Neural progenitor cell (in vitro differentiated cells): ENCODE results near the gene PACRGL. TPM values are rescaled to one million over a fixed set of nuclear protein-coding genes. Genes with fewer than 3 reads are reported as not detected.

ENCODE experiments used
- DNase-seq: peaks from one replicate; pipeline ENCODE4 v3.0.0-alpha.2; 2016; ENCODE audit warnings: low spot score
- H2AFZ ChIP-seq: fragments of 200-600 bp; sonication (generic); replicated peaks from 2 replicates; pipeline ENCODE4 v1.6.1; 2016; ENCODE audit warnings: antibody characterized with exemption
- H3F3A ChIP-seq: fragments of 200-600 bp; sonication (generic); 2 replicates; pipeline ENCODE4 v1.6.1; 2016; ENCODE audit warnings: antibody characterized with exemption, low read depth
- H3K27ac ChIP-seq: fragments of 200-600 bp; sonication (generic); 2 replicates; pipeline ENCODE4 v1.5.1; 2016; ENCODE audit warnings: mild to moderate bottlenecking
- H3K27me3 ChIP-seq: fragments of 200-600 bp; sonication (generic); 2 replicates; pipeline ENCODE4 v1.6.1; 2016; ENCODE audit warnings: mild to moderate bottlenecking, moderate library complexity
- H3K36me3 ChIP-seq: fragments of 200-600 bp; sonication (generic); 2 replicates; pipeline ENCODE4 v1.5.1; 2016
- H3K4me1 ChIP-seq: fragments of 200-600 bp; sonication (generic); 2 replicates; pipeline ENCODE4 v1.6.1; 2016; ENCODE audit warnings: mixed run types
- H3K4me2 ChIP-seq: fragments of 200-600 bp; sonication (generic); 2 replicates; pipeline ENCODE4 v1.6.1; 2016
- H3K4me3 ChIP-seq: fragments of 200-600 bp; sonication (generic); 2 replicates; pipeline ENCODE4 v1.5.1; 2016
- H3K79me2 ChIP-seq: fragments of 200-600 bp; sonication (generic); 2 replicates; pipeline ENCODE4 v1.6.1; 2016; ENCODE audit warnings: low read depth
- H3K9ac ChIP-seq: fragments of 200-600 bp; sonication (generic); 2 replicates; pipeline ENCODE4 v1.6.1; 2016
- H3K9me3 ChIP-seq: fragments of 200-600 bp; sonication (generic); 2 replicates; pipeline ENCODE4 v1.5.1; 2016; ENCODE audit warnings: low read depth
- H4K20me1 ChIP-seq: fragments of 200-600 bp; sonication (generic); 2 replicates; pipeline ENCODE4 v1.6.1; 2016; ENCODE audit warnings: low read depth
- H3K27ac Mint-ChIP-seq: 3 replicates; pipeline ENCODE4 v1.8.0; 2021; ENCODE audit warnings: mixed read lengths
- H3K27me3 Mint-ChIP-seq: 2 replicates; pipeline ENCODE4 v1.8.0; 2022; ENCODE audit warnings: low read depth, mild to moderate bottlenecking, inconsistent platforms, moderate library complexity, mixed read lengths; ENCODE audit not compliant: insufficient read depth
- H3K36me3 Mint-ChIP-seq: 3 replicates; pipeline ENCODE4 v1.8.0; 2021; ENCODE audit warnings: mixed read lengths
- H3K4me1 Mint-ChIP-seq: 3 replicates; pipeline ENCODE4 v1.8.0; 2021; ENCODE audit warnings: mixed read lengths
- H3K4me3 Mint-ChIP-seq: 3 replicates; pipeline ENCODE4 v1.8.0; 2021; ENCODE audit warnings: mild to moderate bottlenecking, moderate library complexity, mixed read lengths
- H3K9me3 Mint-ChIP-seq: 3 replicates; pipeline ENCODE4 v1.8.0; 2020; ENCODE audit warnings: mixed read lengths
- EZH2 ChIP-seq: fragments of 200-600 bp; sonication (generic); IDR thresholded peaks from 2 replicates; pipeline ENCODE4 v1.6.1; 2017; ENCODE audit warnings: antibody characterized with exemption, mild to moderate bottlenecking, moderate library complexity
- EZH2phosphoT487 ChIP-seq: fragments of 200-600 bp; sonication (generic); IDR thresholded peaks from 2 replicates; pipeline ENCODE4 v1.6.1; 2017; ENCODE audit warnings: antibody characterized with exemption
- total RNA-seq: library from RNA; depleted of rRNA; stranded (reverse); fragments of >200 nt; gene quantifications from 2 replicates; pipeline ENCODE4 v1.2.3, GENCODE V29; 2015; ENCODE audit warnings: low replicate concordance
- TF ChIP-seq, protein P1 (sequence below): fragments of 200-600 bp; sonication (generic); IDR thresholded peaks from 2 replicates; pipeline ENCODE4 v1.5.1; 2017; ENCODE audit warnings: antibody characterized with exemption, mild to moderate bottlenecking

The PACRGL gene
- total RNA-seq: 23.3 and 27.0 TPM in 2 replicates

DNA sequence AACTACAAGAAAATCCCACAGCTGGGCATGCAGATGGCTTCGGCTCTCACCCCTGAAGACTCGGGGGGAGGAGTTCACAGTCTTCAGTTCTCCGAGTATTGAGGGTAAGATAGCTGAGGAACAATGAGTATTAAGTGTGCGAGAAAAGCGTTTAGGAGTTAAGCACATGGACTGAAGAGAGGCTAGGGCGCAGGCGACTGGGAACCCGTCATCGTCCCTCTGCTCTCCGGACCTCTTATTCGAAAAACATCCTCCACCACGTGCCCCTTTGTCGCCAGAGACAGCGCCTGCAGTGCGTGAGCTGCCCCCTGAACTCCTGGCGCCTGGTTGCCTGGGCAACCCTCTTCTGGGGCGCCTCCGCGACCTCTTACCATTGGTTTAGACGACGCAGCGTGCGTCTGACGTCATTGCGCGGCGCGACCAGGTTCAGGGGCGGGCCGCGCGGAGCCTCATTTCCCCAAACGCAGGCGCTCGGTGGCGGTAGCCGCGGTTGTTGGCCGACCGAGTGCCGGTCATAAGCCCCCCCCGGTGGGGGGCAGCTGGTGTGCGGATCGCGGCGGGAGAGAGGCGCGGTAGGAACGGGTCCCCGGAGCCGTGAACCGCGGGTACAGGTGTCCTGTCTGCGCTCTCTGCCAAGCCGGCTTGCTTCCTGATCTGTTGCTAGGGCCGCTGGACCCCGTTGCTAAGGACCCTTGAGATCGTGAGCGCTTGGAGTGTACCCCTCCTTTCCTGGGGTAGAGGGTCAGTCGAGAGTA, at the start of gene PACRGL:
PACRGL (plus strand) TSS at position 452 of the 755 bp plus-strand sequence. CDS start 4,024 bp downstream, outside the sequence.
- H3K27ac ChIP-seq: no peak within 1 kb of the TSS

DNA sequence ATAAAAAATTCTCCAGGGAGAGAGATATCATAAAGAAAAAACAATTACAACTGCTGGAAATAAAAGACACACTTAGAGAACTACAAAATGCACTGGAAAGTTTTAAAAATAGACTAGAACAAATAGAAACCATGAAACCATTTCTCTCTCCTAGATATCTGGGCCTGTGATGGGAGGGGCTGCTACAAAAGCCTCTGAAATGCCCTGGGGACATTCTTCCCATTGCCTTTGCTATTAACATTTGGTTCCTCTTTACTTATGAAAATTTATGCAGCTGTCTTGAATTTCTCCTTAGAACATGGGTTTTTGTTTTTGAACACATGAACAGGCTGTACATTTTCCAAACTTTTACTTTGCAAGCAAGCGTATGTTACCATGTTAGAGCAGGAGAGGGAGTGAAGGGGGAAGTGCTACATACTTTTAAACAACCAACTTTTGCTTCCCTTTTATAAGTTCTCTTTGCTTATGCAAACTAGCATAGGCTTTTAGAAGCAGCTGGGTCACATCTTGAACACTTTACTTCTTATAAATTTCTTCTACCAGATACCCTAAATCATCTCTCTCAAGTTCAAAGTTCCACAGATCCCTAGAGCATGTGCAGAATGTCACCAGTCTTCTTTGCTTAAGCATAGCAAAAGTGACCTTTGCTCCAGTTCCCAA, 47.9 kb upstream of the PACRGL start:
- Mint-ChIP-seq H3K27me3 (peaks cover 5% of the 10 kb centered on the region), H3K36me3 (peaks cover 1% of the 10 kb centered on the region), H3K4me1 (no peaks in the 10 kb centered on the region), H3K9me3 (peaks cover 16% of the 10 kb centered on the region), H3K27ac (no peak overlapping the region), H3K4me3 (no peak overlapping the region)
- H3K36me3 ChIP-seq: no peaks in the 10 kb centered on the region
- H3K27me3 ChIP-seq: no peaks in the 10 kb centered on the region
- H3K79me2 ChIP-seq: no peaks in the 10 kb centered on the region
- no peak overlapping the region for H2AFZ ChIP-seq
- H3K9me3 ChIP-seq: no peaks in the 10 kb centered on the region
- H3K9ac ChIP-seq: no peak overlapping the region
- H3K4me1 ChIP-seq: no peaks in the 10 kb centered on the region
- no peak overlapping the region for H3K4me3 ChIP-seq
- no peak overlapping the region for H3K27ac ChIP-seq
- no peak for DNase-seq
- no peaks in the 10 kb centered on the region for H3F3A ChIP-seq
- TF ChIP-seq EZH2phosphoT487: no peak
- TF ChIP-seq, protein P1, sequence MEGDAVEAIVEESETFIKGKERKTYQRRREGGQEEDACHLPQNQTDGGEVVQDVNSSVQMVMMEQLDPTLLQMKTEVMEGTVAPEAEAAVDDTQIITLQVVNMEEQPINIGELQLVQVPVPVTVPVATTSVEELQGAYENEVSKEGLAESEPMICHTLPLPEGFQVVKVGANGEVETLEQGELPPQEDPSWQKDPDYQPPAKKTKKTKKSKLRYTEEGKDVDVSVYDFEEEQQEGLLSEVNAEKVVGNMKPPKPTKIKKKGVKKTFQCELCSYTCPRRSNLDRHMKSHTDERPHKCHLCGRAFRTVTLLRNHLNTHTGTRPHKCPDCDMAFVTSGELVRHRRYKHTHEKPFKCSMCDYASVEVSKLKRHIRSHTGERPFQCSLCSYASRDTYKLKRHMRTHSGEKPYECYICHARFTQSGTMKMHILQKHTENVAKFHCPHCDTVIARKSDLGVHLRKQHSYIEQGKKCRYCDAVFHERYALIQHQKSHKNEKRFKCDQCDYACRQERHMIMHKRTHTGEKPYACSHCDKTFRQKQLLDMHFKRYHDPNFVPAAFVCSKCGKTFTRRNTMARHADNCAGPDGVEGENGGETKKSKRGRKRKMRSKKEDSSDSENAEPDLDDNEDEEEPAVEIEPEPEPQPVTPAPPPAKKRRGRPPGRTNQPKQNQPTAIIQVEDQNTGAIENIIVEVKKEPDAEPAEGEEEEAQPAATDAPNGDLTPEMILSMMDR: no peak
- TF ChIP-seq EZH2: no peak
- H3K4me2 ChIP-seq: no peak overlapping the region
- H4K20me1 ChIP-seq: no peaks in the 10 kb centered on the region

More for the DNA sequence above, at the start of gene PACRGL:
- Histone ChIP-seq H2AFZ (peak within 1 kb of the TSS; percentile 91), H3K36me3 (no peaks in the 10 kb centered on the region), H3K9me3 (no peaks in the 10 kb centered on the region), H3K27me3 (no peaks in the 10 kb centered on the region), H3F3A (no peaks in the 10 kb centered on the region), H3K9ac (peak within 1 kb of the TSS; percentile 47), H3K4me2 (peak within 1 kb of the TSS; percentile 86), H4K20me1 (no peaks in the 10 kb centered on the region), H3K4me3 (peak within 1 kb of the TSS; percentile 87), H3K79me2 (peaks cover 35% of the 10 kb centered on the region), H3K4me1 (peaks cover 5% of the 10 kb centered on the region)
- H3K27me3 Mint-ChIP-seq: no peaks in the 10 kb centered on the region
- TF ChIP-seq EZH2phosphoT487 (no peak), EZH2 (no peak)
- TF ChIP-seq, protein P1: no peak
- H3K27ac Mint-ChIP-seq: peak within 1 kb of the TSS; percentile 98
- DNase-seq: peak; percentile 98
- H3K4me3 Mint-ChIP-seq: peak within 1 kb of the TSS; percentile 90
- peaks cover 25% of the 10 kb centered on the region for H3K4me1 Mint-ChIP-seq
- no peaks in the 10 kb centered on the region for H3K9me3 Mint-ChIP-seq
- H3K36me3 Mint-ChIP-seq: peaks cover 9% of the 10 kb centered on the region

DNA sequence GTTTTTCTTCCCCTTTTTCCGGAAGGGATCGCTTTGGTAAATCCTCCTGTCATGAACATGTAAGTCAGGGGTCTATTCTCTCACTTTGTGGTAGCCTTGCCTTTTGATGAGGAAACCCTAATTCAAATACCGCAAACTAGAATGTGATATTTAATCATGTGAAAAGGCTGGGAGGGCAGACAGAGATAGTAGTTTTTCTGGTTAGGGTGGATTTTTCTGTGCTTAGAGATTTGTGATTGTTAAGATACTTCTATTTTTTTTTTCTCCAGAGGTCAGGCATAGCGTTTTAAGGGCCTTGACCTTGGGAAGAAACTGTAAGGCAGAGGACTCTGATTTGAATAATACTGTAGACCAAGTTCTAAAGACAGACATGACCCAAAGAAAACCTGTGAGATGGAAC, 41.8 kb upstream of the PACRGL start:
- H3K27me3 Mint-ChIP-seq: no peaks in the 10 kb centered on the region

More for the DNA sequence above, 41.8 kb upstream of the PACRGL start:
- Histone ChIP-seq H3K79me2 (no peaks in the 10 kb centered on the region), H3K9ac (no peak overlapping the region), H2AFZ (no peak overlapping the region), H3F3A (no peaks in the 10 kb centered on the region), H3K4me1 (no peaks in the 10 kb centered on the region), H3K36me3 (no peaks in the 10 kb centered on the region), H3K9me3 (no peaks in the 10 kb centered on the region), H3K4me2 (no peak overlapping the region), H3K27me3 (no peaks in the 10 kb centered on the region), H4K20me1 (no peaks in the 10 kb centered on the region), H3K4me3 (no peak overlapping the region), H3K27ac (no peak overlapping the region)
- peaks cover 3% of the 10 kb centered on the region for H3K9me3 Mint-ChIP-seq
- H3K4me1 Mint-ChIP-seq: peaks cover 8% of the 10 kb centered on the region
- TF ChIP-seq, protein P1: no peak
- TF ChIP-seq EZH2phosphoT487 (no peak), EZH2 (no peak)
- no peaks in the 10 kb centered on the region for H3K36me3 Mint-ChIP-seq
- no peak for DNase-seq
- H3K4me3 Mint-ChIP-seq: no peak overlapping the region
- no peak overlapping the region for H3K27ac Mint-ChIP-seq
